Measurements from ENCODE around the gene GRWD1. TPM values are rescaled to one million over a fixed set of nuclear protein-coding genes. Genes with fewer than 3 reads are reported as not detected.

GRWD1 gene
- total RNA-seq, 6 experiments from 2014 or later = 36.2 to 53.5 (median 41.7) TPM

- H3K4me1 Mint-ChIP-seq (ENCODE audit: low read depth) = peaks cover 24% of the 10 kb centered on the region
- peak within 1 kb of the TSS; percentile 93 for H3K4me3 Mint-ChIP-seq
- no peaks in the 10 kb centered on the region for H3K9me3 Mint-ChIP-seq
- peak; percentile 76 for DNase-seq
- H3K27me3 Mint-ChIP-seq (ENCODE audit: insufficient read depth) = peaks cover 3% of the 10 kb centered on the region
- peak within 1 kb of the TSS; percentile 95 for H3K27ac Mint-ChIP-seq
- peaks cover 20% of the 10 kb centered on the region; the same call in 1 of the 2 replicates for H3K36me3 Mint-ChIP-seq (ENCODE audit: low read depth)
- no peak for TF ChIP-seq CTCF (IDR thresholded peaks at IDR 0.05)
Observed at GRCh38 chr19:48469289-48469881, 23.6 kb downstream of the GRWD1 start, which contains the start of gene CYTH2. Gene CYTH2 (plus strand): TSS chr19:48469369. CDS start chr19:48469508, 139 bp downstream.

GRCh38 chr19:48469934-48470680, 24.3 kb downstream of the GRWD1 start:
- no peak for TF ChIP-seq CTCF (IDR thresholded peaks at IDR 0.05)
- H3K27me3 Mint-ChIP-seq (ENCODE audit: insufficient read depth) = peaks cover 3% of the 10 kb centered on the region
- peak overlapping the region; percentile 93 for H3K4me3 Mint-ChIP-seq
- no peak for DNase-seq
- H3K27ac Mint-ChIP-seq = peak overlapping the region; percentile 87
- H3K36me3 Mint-ChIP-seq (ENCODE audit: low read depth) = peaks cover 23% of the 10 kb centered on the region; the same call in 1 of the 2 replicates
- no peaks in the 10 kb centered on the region for H3K9me3 Mint-ChIP-seq
- H3K4me1 Mint-ChIP-seq (ENCODE audit: low read depth) = peaks cover 24% of the 10 kb centered on the region

- Mint-ChIP-seq H3K27ac (no peak overlapping the region), H3K36me3 (ENCODE audit: low read depth) (peaks cover 30% of the 10 kb centered on the region; the same call in 1 of the 2 replicates), H3K27me3 (ENCODE audit: insufficient read depth) (peaks cover 3% of the 10 kb centered on the region), H3K4me1 (ENCODE audit: low read depth) (peaks cover 24% of the 10 kb centered on the region), H3K9me3 (no peaks in the 10 kb centered on the region), H3K4me3 (peak overlapping the region; percentile 93)
- no peak for TF ChIP-seq CTCF (IDR thresholded peaks at IDR 0.05)
- DNase-seq = no peak
Observed at GRCh38 chr19:48470856-48471255, 25.1 kb downstream of the GRWD1 start.

GRCh38 chr19:48471836-48472235, 26.1 kb downstream of the GRWD1 start:
- DNase-seq = no peak
- no peak overlapping the region; the same call in 1 of the 2 replicates for H3K27ac Mint-ChIP-seq
- no peak for TF ChIP-seq CTCF (IDR thresholded peaks at IDR 0.05)
- peaks cover 3% of the 10 kb centered on the region for H3K27me3 Mint-ChIP-seq (ENCODE audit: insufficient read depth)
- H3K4me3 Mint-ChIP-seq = no peak overlapping the region
- H3K36me3 Mint-ChIP-seq (ENCODE audit: low read depth) = peaks cover 33% of the 10 kb centered on the region; the same call in 1 of the 2 replicates
- no peaks in the 10 kb centered on the region for H3K9me3 Mint-ChIP-seq
- H3K4me1 Mint-ChIP-seq (ENCODE audit: low read depth) = peaks cover 18% of the 10 kb centered on the region

- no peak for TF ChIP-seq CTCF (IDR thresholded peaks at IDR 0.05)
- H3K27ac Mint-ChIP-seq = no peak overlapping the region
- H3K27me3 Mint-ChIP-seq (ENCODE audit: insufficient read depth) = peaks cover 5% of the 10 kb centered on the region
- peaks cover 33% of the 10 kb centered on the region; the same call in 1 of the 2 replicates for H3K36me3 Mint-ChIP-seq (ENCODE audit: low read depth)
- no peaks in the 10 kb centered on the region for H3K9me3 Mint-ChIP-seq
- H3K4me3 Mint-ChIP-seq = no peak overlapping the region
- no peak for DNase-seq
- peaks cover 9% of the 10 kb centered on the region; the same call in 1 of the 2 replicates for H3K4me1 Mint-ChIP-seq (ENCODE audit: low read depth)
Observed at GRCh38 chr19:48473161-48473966, 27.6 kb downstream of the GRWD1 start.

Data from HFFc6 (cell line).